Measurements from ENCODE around the gene TXNDC11.

TXNDC11 gene

DNA sequence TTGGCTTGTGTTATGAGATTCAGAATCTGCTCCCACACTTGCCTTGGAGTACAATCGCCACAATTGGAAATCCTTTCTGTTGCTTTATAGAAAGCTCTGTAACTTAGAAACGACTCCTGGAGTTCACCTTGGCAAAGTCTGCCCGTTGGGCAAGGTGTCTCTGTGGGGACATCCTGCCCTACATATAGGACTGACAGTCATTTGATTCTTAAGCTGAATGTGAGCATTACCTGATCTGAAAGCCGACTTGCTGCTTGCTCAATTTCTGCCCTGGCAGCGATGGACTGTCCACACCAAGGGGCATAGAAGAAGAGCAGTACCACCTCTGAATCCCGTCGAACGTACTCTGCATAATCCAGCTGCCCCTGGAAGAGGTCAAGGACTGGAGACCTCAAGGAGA lies 6.9 kb downstream of the TXNDC11 start:
- WGBS, 2 experiments (ENCODE audit: insufficient coverage in 2 of 2) = 93% methylated on average over 8 of the region's 8 CpGs
- no peaks in the 10 kb centered on the region for H3K4me1 ChIP-seq (ENCODE audit: control insufficient read depth, insufficient read depth, low read length, poor library complexity, severe bottlenecking)
- peaks cover 79% of the 10 kb centered on the region for H3K36me3 ChIP-seq (ENCODE audit: control insufficient read depth, insufficient read depth, low read length)
- no peak overlapping the region for H3K4me3 ChIP-seq (ENCODE audit: extremely low read depth, insufficient read depth, low read length, poor library complexity, severe bottlenecking)
- H3K9me3 ChIP-seq (ENCODE audit: control insufficient read depth, low read length) = no peaks in the 10 kb centered on the region
- no peak overlapping the region for H3K27ac ChIP-seq (ENCODE audit: low read depth, low read length, severe bottlenecking)

DNA sequence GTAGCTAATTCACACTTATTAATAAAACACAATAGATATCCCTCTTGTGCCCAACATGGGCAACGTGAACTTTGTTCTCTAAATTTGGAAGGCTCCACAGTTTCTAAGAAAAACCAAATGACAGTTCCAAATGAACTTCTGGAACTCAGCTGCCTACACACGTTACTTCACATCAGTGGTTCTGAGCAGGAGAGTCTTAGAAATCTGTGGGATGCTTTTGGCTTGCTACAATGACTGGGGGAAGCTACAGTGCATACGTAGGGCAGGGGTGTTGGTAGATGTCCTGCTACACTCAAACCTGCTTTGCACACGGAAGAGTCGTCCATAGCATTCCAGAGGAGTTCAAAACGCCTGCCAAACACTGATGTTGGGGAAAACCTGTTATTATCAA lies 8.0 kb downstream of the TXNDC11 start:
- no peaks in the 10 kb centered on the region for H3K4me1 ChIP-seq (ENCODE audit: control insufficient read depth, insufficient read depth, low read length, poor library complexity, severe bottlenecking)
- no peaks in the 10 kb centered on the region for H3K9me3 ChIP-seq (ENCODE audit: control insufficient read depth, low read length)
- H3K4me3 ChIP-seq (ENCODE audit: extremely low read depth, insufficient read depth, low read length, poor library complexity, severe bottlenecking) = no peak overlapping the region
- H3K36me3 ChIP-seq (ENCODE audit: control insufficient read depth, insufficient read depth, low read length) = peaks cover 90% of the 10 kb centered on the region
- no peak overlapping the region for H3K27ac ChIP-seq (ENCODE audit: low read depth, low read length, severe bottlenecking)
- 94 to 100% methylated on average over 4 to 6 of the region's 6 CpGs for WGBS, 2 experiments (ENCODE audit: insufficient coverage in 2 of 2)

- Histone ChIP-seq H3K27ac (ENCODE audit: low read depth, low read length, severe bottlenecking) (no peak overlapping the region), H3K36me3 (ENCODE audit: control insufficient read depth, insufficient read depth, low read length) (peaks cover 91% of the 10 kb centered on the region), H3K9me3 (ENCODE audit: control insufficient read depth, low read length) (no peaks in the 10 kb centered on the region), H3K4me1 (ENCODE audit: control insufficient read depth, insufficient read depth, low read length, poor library complexity, severe bottlenecking) (no peaks in the 10 kb centered on the region), H3K4me3 (ENCODE audit: extremely low read depth, insufficient read depth, low read length, poor library complexity, severe bottlenecking) (no peak overlapping the region)
- 83 to 100% methylated on average over 1 to 3 of the region's 3 CpGs for WGBS, 2 experiments (ENCODE audit: insufficient coverage in 2 of 2)
Measured at GRCh38 chr16:11734025-11734652, 8.5 kb downstream of the TXNDC11 start.

DNA sequence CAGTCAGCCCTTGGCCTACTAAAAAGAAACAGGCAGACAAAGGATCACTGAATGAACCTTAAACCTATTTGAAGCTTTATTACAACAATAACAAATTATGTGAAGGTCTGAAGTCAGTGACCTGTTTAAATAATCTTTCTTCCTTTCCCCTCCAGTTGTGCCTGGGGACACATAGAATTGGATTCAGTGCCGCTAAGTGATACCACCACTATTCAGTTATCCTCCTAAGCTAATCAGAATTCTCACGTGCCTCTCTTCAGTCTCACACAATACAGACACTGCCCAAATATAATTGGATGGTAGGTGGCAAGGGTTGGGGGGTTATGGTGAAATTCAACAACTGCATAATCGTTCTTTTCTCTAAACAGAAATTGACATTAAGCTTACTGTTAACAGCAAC lies 11.4 kb downstream of the TXNDC11 start:
- Histone ChIP-seq H3K4me1 (ENCODE audit: control insufficient read depth, insufficient read depth, low read length, poor library complexity, severe bottlenecking) (no peaks in the 10 kb centered on the region), H3K27ac (ENCODE audit: low read depth, low read length, severe bottlenecking) (no peak overlapping the region), H3K9me3 (ENCODE audit: control insufficient read depth, low read length) (no peaks in the 10 kb centered on the region), H3K36me3 (ENCODE audit: control insufficient read depth, insufficient read depth, low read length) (peaks cover 87% of the 10 kb centered on the region), H3K4me3 (ENCODE audit: extremely low read depth, insufficient read depth, low read length, poor library complexity, severe bottlenecking) (no peak overlapping the region)
- WGBS, 2 experiments (ENCODE audit: insufficient coverage in 2 of 2) = 100% methylated on average over 1 of the region's 3 CpGs; no CpG with 5 or more reads in 1 of the 2 experiments

- Histone ChIP-seq H3K9me3 (ENCODE audit: control insufficient read depth, low read length) (no peaks in the 10 kb centered on the region), H3K4me1 (ENCODE audit: control insufficient read depth, insufficient read depth, low read length, poor library complexity, severe bottlenecking) (no peaks in the 10 kb centered on the region), H3K36me3 (ENCODE audit: control insufficient read depth, insufficient read depth, low read length) (peaks cover 87% of the 10 kb centered on the region), H3K27ac (ENCODE audit: low read depth, low read length, severe bottlenecking) (no peak overlapping the region), H3K4me3 (ENCODE audit: extremely low read depth, insufficient read depth, low read length, poor library complexity, severe bottlenecking) (no peak overlapping the region)
- 83 to 95% methylated on average over 2 to 3 of the region's 3 CpGs for WGBS, 2 experiments (ENCODE audit: insufficient coverage in 2 of 2)
Measured at GRCh38 chr16:11729787-11730186, 12.9 kb downstream of the TXNDC11 start.

DNA sequence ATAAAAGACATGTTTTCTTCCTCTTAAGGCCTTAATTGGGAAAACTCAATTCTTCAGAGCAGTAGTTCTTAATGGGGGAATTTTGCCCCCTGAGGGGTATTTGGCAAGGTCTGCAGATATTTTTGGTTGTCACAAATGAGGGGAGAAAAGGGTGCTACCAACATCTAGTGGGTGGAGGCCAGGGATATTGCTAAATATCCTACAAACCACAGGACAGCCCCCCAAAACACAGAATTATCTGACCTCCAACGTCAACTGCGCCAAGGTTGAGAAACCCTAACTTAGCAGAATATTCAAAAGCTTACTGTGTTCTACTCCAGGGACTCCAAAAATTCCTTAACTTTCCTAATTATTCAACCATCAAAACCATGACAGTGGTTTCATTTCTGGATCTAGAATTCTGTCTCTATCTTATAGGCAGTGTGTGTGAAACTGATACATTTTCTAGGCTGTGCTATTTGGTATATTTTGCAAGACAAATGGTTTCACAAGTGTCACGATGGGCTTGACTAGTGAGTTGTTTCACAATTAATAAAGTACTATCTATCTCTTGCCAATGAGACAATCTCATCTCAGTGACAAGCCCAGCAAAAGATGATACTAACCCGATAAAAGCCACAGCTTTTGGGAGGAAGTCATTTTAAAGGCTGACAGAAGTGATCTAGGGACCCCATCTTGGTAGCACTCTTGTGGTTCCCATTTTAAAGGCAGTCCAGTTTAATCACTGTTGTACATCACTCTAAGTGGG lies 14.7 kb downstream of the TXNDC11 start:
- Histone ChIP-seq H3K36me3 (ENCODE audit: control insufficient read depth, insufficient read depth, low read length) (peaks cover 87% of the 10 kb centered on the region), H3K4me1 (ENCODE audit: control insufficient read depth, insufficient read depth, low read length, poor library complexity, severe bottlenecking) (no peaks in the 10 kb centered on the region), H3K9me3 (ENCODE audit: control insufficient read depth, low read length) (no peaks in the 10 kb centered on the region), H3K4me3 (ENCODE audit: extremely low read depth, insufficient read depth, low read length, poor library complexity, severe bottlenecking) (no peak overlapping the region), H3K27ac (ENCODE audit: low read depth, low read length, severe bottlenecking) (no peak overlapping the region)
- 78 to 100% methylated on average over 1 to 3 of the region's 4 CpGs for WGBS, 2 experiments (ENCODE audit: insufficient coverage in 2 of 2)

DNA sequence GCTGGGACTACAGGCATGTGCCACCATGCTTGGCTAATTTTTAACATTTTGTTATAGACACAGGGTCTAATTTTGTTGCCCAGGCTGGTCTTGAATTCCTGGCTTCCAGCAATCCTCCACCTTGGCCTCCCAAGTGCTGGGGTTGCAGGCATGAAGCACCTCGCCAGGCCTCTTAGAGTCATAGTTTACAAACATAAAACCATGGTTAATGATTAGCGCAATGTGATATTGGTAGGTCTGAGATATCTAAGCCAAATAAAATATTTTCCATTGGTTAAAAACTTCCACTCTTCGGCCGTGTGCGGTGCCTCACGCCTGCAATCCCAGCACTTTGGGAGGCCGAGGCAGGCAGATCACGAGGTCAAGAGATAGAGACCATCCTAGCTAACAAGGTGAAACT lies 16.6 kb downstream of the TXNDC11 start:
- no peaks in the 10 kb centered on the region for H3K4me1 ChIP-seq (ENCODE audit: control insufficient read depth, insufficient read depth, low read length, poor library complexity, severe bottlenecking)
- H3K4me3 ChIP-seq (ENCODE audit: extremely low read depth, insufficient read depth, low read length, poor library complexity, severe bottlenecking) = no peak overlapping the region
- H3K9me3 ChIP-seq (ENCODE audit: control insufficient read depth, low read length) = no peaks in the 10 kb centered on the region
- H3K36me3 ChIP-seq (ENCODE audit: control insufficient read depth, insufficient read depth, low read length) = peaks cover 84% of the 10 kb centered on the region
- H3K27ac ChIP-seq (ENCODE audit: low read depth, low read length, severe bottlenecking) = no peak overlapping the region
- WGBS, 2 experiments (ENCODE audit: insufficient coverage in 2 of 2) = 83 to 98% methylated on average over 6 of the region's 8 CpGs

DNA sequence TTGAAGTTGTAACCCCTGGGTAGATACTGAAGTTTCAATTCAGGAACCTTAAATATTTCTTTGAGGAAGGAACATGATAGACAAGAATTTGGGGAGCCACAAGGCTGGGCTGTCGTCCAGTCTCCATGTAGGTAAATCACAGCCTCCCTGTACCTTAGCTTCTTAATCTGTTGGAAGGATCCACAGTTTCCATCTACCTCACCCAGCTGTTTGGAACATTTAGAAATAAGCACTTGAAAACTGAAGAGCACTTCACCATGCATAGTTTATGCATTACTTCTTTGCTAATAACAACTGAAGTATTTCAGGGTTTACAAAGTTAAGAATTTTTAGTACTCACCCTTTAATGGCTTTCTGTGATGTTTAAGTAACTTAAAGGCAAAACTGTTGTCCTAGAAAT lies 17.2 kb downstream of the TXNDC11 start:
- H3K4me3 ChIP-seq (ENCODE audit: extremely low read depth, insufficient read depth, low read length, poor library complexity, severe bottlenecking) = no peak overlapping the region
- 100% methylated on average over 1 of the region's 1 CpG; no CpG with 5 or more reads in 1 of the 2 experiments for WGBS, 2 experiments (ENCODE audit: insufficient coverage in 2 of 2)
- no peaks in the 10 kb centered on the region for H3K9me3 ChIP-seq (ENCODE audit: control insufficient read depth, low read length)
- H3K27ac ChIP-seq (ENCODE audit: low read depth, low read length, severe bottlenecking) = no peak overlapping the region
- peaks cover 84% of the 10 kb centered on the region for H3K36me3 ChIP-seq (ENCODE audit: control insufficient read depth, insufficient read depth, low read length)
- no peaks in the 10 kb centered on the region for H3K4me1 ChIP-seq (ENCODE audit: control insufficient read depth, insufficient read depth, low read length, poor library complexity, severe bottlenecking)

GRCh38 chr16:11722468-11722808 lies 20.2 kb downstream of the TXNDC11 start:
- Histone ChIP-seq H3K4me1 (ENCODE audit: control insufficient read depth, insufficient read depth, low read length, poor library complexity, severe bottlenecking) (no peaks in the 10 kb centered on the region), H3K27ac (ENCODE audit: low read depth, low read length, severe bottlenecking) (no peak overlapping the region), H3K36me3 (ENCODE audit: control insufficient read depth, insufficient read depth, low read length) (peaks cover 73% of the 10 kb centered on the region), H3K4me3 (ENCODE audit: extremely low read depth, insufficient read depth, low read length, poor library complexity, severe bottlenecking) (no peak overlapping the region), H3K9me3 (ENCODE audit: control insufficient read depth, low read length) (no peaks in the 10 kb centered on the region)
- 88 to 100% methylated on average over 1 to 3 of the region's 3 CpGs for WGBS, 2 experiments (ENCODE audit: insufficient coverage in 2 of 2)

DNA sequence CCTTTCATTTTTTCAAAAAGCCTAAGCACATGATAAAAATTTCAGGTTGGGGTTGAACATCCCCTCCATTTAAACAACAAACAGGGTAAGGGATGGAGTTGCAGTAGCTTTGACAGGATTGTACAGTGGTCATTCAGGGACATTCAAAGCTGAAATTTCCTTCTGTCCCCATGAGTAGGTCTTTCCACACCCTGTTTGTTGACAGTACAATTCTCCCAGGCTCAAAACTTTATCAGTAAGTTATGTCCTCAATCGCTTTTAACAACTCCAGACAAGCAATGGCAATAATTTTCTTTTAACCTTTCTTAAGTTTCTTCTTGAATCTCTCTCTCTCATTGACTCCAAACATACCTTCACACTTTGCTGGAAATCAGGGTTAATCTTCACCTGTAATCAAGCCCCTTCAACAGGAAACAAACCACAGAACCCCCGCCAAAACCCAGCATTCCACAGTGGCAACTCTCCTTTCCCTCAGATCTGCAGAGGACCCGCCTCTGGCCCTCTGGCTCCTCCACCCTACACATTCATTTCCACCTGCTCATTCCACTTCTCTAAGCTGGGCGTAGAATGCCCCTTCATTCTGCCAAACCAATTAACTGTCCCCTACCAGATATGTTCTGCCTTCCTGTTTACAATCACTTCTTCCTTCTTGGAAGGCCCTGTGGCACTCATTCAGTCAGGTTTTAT lies 20.7 kb downstream of the TXNDC11 start:
- Histone ChIP-seq H3K9me3 (ENCODE audit: control insufficient read depth, low read length) (no peaks in the 10 kb centered on the region), H3K27ac (ENCODE audit: low read depth, low read length, severe bottlenecking) (no peak overlapping the region), H3K36me3 (ENCODE audit: control insufficient read depth, insufficient read depth, low read length) (peaks cover 73% of the 10 kb centered on the region), H3K4me1 (ENCODE audit: control insufficient read depth, insufficient read depth, low read length, poor library complexity, severe bottlenecking) (no peaks in the 10 kb centered on the region), H3K4me3 (ENCODE audit: extremely low read depth, insufficient read depth, low read length, poor library complexity, severe bottlenecking) (no peak overlapping the region)
- 92 to 94% methylated on average over 4 of the region's 4 CpGs for WGBS, 2 experiments (ENCODE audit: insufficient coverage in 2 of 2)

GRCh38 chr16:11719762-11720161 lies 22.9 kb downstream of the TXNDC11 start:
- 89 to 100% methylated on average over 3 of the region's 4 CpGs for WGBS, 2 experiments (ENCODE audit: insufficient coverage in 2 of 2)

More at GRCh38 chr16:11719762-11720161, 22.9 kb downstream of the TXNDC11 start:
- H3K9me3 ChIP-seq (ENCODE audit: control insufficient read depth, low read length) = no peaks in the 10 kb centered on the region
- H3K4me3 ChIP-seq (ENCODE audit: extremely low read depth, insufficient read depth, low read length, poor library complexity, severe bottlenecking) = no peak overlapping the region
- H3K27ac ChIP-seq (ENCODE audit: low read depth, low read length, severe bottlenecking) = no peak overlapping the region
- no peaks in the 10 kb centered on the region for H3K4me1 ChIP-seq (ENCODE audit: control insufficient read depth, insufficient read depth, low read length, poor library complexity, severe bottlenecking)
- H3K36me3 ChIP-seq (ENCODE audit: control insufficient read depth, insufficient read depth, low read length) = peaks cover 66% of the 10 kb centered on the region
